GM23338 (cell line): ENCODE results near the gene ABCC6.
"Not testable (repeated sequence)": the region's sequence is repeated elsewhere in the genome, so short reads cannot be mapped to it uniquely, and the experiment has no call there.

Source experiments
- CREB1 ChIP-seq: fragments of 250-450 bp; sonication (Bioruptor Pico); IDR thresholded peaks from 2 replicates; pipeline ENCODE4 v1.5.0; 2020; ENCODE audit warnings: low read depth, mild to moderate bottlenecking, moderate library complexity
- EZH2 ChIP-seq: fragments of 200-600 bp; sonication (generic); IDR thresholded peaks from one replicate; pipeline ENCODE4 v1.8.0; 2017; ENCODE audit warnings: antibody characterized with exemption, mild to moderate bottlenecking, low read depth; ENCODE audit not compliant: unreplicated experiment
- EZH2phosphoT487 ChIP-seq: fragments of 200-600 bp; sonication (generic); IDR thresholded peaks from one replicate; pipeline ENCODE4 v1.8.1; 2018; ENCODE audit warnings: antibody characterized with exemption; ENCODE audit not compliant: unreplicated experiment
- JUNB ChIP-seq: IDR thresholded peaks from one replicate; pipeline ENCODE4 v1.6.1; 2016; ENCODE audit warnings: antibody characterized with exemption; ENCODE audit not compliant: unreplicated experiment
- POLR2AphosphoS5 ChIP-seq: IDR thresholded peaks from 2 replicates; pipeline ENCODE4 v1.6.1; 2016; ENCODE audit warnings: antibody characterized with exemption, low read depth
- STAT1 ChIP-seq: IDR thresholded peaks from one replicate; pipeline ENCODE4 v1.6.1; 2016; ENCODE audit warnings: antibody characterized with exemption; ENCODE audit not compliant: unreplicated experiment
- ZNF114 ChIP-seq: fragments of 250-450 bp; sonication (Bioruptor Pico); IDR thresholded peaks from 2 replicates; pipeline ENCODE4 v1.5.0; 2020; ENCODE audit warnings: mild to moderate bottlenecking, moderate library complexity
- ZNF331 ChIP-seq: fragments of 250-450 bp; sonication (Bioruptor Pico); IDR thresholded peaks from 2 replicates; pipeline ENCODE4 v1.5.0; 2020; ENCODE audit warnings: low read depth, mild to moderate bottlenecking, moderate library complexity
- TF ChIP-seq, protein P1 (sequence below): IDR thresholded peaks from one replicate; pipeline ENCODE4 v1.6.1; 2018; ENCODE audit warnings: antibody characterized with exemption; ENCODE audit not compliant: unreplicated experiment
- TF ChIP-seq, protein P2 (sequence below), 2 experiments: fragments of 200-600 bp in 1 of 2; sonication (generic) in 1 of 2; conservative IDR thresholded peaks; 2 replicates each; pipeline versions ENCODE4 v1.5.1 to v1.6.1; 2016 to 2017; ENCODE audit warnings: antibody characterized with exemption in 2 of 2, low read depth in 2 of 2, mild to moderate bottlenecking in 2 of 2, moderate library complexity in 1 of 2
- TF ChIP-seq, protein P3 (sequence below): IDR thresholded peaks from 2 replicates; pipeline ENCODE4 v1.6.1; 2016; ENCODE audit warnings: antibody characterized with exemption

DNA sequence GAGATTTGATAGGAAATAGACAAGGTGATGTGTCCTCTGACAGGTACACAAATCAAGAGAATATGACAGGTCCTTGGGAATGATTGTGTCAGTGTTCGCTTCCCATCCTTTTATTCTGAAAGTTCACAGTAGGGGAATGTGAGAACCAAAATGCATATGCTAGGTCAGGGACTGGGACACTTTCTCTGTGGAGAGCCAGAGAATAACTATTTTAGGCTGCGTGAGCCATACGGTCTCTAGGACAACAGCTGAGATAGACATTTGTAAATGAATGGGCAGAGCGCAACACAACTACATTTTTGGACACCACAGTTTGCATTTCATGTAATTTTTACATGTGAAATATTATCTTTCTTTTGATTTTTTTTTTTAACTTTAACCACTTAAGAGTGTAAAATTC lies 36.7 kb upstream of the ABCC6 start:
- TF ChIP-seq, protein P1, sequence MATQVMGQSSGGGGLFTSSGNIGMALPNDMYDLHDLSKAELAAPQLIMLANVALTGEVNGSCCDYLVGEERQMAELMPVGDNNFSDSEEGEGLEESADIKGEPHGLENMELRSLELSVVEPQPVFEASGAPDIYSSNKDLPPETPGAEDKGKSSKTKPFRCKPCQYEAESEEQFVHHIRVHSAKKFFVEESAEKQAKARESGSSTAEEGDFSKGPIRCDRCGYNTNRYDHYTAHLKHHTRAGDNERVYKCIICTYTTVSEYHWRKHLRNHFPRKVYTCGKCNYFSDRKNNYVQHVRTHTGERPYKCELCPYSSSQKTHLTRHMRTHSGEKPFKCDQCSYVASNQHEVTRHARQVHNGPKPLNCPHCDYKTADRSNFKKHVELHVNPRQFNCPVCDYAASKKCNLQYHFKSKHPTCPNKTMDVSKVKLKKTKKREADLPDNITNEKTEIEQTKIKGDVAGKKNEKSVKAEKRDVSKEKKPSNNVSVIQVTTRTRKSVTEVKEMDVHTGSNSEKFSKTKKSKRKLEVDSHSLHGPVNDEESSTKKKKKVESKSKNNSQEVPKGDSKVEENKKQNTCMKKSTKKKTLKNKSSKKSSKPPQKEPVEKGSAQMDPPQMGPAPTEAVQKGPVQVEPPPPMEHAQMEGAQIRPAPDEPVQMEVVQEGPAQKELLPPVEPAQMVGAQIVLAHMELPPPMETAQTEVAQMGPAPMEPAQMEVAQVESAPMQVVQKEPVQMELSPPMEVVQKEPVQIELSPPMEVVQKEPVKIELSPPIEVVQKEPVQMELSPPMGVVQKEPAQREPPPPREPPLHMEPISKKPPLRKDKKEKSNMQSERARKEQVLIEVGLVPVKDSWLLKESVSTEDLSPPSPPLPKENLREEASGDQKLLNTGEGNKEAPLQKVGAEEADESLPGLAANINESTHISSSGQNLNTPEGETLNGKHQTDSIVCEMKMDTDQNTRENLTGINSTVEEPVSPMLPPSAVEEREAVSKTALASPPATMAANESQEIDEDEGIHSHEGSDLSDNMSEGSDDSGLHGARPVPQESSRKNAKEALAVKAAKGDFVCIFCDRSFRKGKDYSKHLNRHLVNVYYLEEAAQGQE, result not testable (repeated sequence)
- TF ChIP-seq, protein P2, sequence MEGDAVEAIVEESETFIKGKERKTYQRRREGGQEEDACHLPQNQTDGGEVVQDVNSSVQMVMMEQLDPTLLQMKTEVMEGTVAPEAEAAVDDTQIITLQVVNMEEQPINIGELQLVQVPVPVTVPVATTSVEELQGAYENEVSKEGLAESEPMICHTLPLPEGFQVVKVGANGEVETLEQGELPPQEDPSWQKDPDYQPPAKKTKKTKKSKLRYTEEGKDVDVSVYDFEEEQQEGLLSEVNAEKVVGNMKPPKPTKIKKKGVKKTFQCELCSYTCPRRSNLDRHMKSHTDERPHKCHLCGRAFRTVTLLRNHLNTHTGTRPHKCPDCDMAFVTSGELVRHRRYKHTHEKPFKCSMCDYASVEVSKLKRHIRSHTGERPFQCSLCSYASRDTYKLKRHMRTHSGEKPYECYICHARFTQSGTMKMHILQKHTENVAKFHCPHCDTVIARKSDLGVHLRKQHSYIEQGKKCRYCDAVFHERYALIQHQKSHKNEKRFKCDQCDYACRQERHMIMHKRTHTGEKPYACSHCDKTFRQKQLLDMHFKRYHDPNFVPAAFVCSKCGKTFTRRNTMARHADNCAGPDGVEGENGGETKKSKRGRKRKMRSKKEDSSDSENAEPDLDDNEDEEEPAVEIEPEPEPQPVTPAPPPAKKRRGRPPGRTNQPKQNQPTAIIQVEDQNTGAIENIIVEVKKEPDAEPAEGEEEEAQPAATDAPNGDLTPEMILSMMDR (conservative IDR thresholded peaks at IDR 0.05; ENCODE audit: low read depth in 2 of 2), result not testable (repeated sequence)
- TF ChIP-seq EZH2; POLR2AphosphoS5; JUNB; ZNF114 (CRISPR knock-in tag); EZH2phosphoT487; CREB1; ZNF331 (CRISPR knock-in tag); STAT1: not testable (repeated sequence)
- TF ChIP-seq, protein P3, sequence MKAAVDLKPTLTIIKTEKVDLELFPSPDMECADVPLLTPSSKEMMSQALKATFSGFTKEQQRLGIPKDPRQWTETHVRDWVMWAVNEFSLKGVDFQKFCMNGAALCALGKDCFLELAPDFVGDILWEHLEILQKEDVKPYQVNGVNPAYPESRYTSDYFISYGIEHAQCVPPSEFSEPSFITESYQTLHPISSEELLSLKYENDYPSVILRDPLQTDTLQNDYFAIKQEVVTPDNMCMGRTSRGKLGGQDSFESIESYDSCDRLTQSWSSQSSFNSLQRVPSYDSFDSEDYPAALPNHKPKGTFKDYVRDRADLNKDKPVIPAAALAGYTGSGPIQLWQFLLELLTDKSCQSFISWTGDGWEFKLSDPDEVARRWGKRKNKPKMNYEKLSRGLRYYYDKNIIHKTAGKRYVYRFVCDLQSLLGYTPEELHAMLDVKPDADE, result not testable (repeated sequence)
